Keratinocyte (primary cell): ENCODE measurements around the gene CETN1.

ENCODE experiments used
- CTCF ChIP-seq, 3 experiments: IDR thresholded peaks in 1 of 3; conservative IDR thresholded peaks in 1 of 3; optimal IDR thresholded peaks in 1 of 3; 2 replicates in 2 of 3; 3 replicates in 1 of 3; pipeline versions ENCODE3 to v1.5.1; 2011; ENCODE audit warnings: low read length in 3 of 3, mild to moderate bottlenecking in 3 of 3, moderate library complexity in 2 of 3, control low read depth in 1 of 3, inconsistent platforms in 1 of 3; ENCODE audit not compliant: insufficient read depth in 2 of 3; ENCODE audit errors: extremely low read depth in 1 of 3
- EZH2 ChIP-seq: IDR thresholded peaks from one replicate; pipeline ENCODE4 v1.6.1; 2012; ENCODE audit warnings: inconsistent platforms, mild to moderate bottlenecking, low read length, moderate library complexity

DNA sequence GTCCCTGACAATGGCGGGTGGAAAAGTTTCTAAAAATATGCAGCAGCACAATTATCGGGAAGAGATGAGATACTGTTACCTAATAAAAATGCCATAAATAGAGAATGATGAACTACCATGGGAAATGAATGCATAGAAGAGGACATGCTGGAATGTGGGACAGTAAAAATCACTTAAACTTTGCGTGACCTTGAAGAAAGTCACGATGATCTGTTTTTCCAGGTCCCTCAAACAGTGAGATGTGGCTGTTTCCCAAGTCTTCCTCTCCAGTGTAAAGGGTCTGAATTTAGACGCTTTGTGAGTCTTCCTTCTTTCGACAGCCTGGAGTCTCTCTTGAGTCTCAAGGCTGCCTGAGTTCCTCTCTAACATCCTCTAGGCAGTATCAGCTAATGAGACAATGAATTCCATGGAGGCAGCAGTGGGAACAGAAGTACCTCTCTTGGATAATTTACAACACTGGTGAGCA lies 18.0 kb downstream of the CETN1 start:
- TF ChIP-seq CTCF (optimal IDR thresholded peaks at IDR 0.05 in 1 of 3, IDR thresholded peaks at IDR 0.05 in 1 of 3, conservative IDR thresholded peaks at IDR 0.05 in 1 of 3; ENCODE audit: extremely low read depth in 1 of 3, insufficient read depth in 2 of 3, low read length in 3 of 3) (no peak), EZH2 (no peak)
